ENCODE results near the gene RNU5D-1. TPM values are rescaled to one million over a fixed set of nuclear protein-coding genes. Genes with fewer than 3 reads are reported as not detected.

RNU5D-1 gene
- total and polyA plus RNA-seq, 5 experiments from 2014 or later: not detected

DNA sequence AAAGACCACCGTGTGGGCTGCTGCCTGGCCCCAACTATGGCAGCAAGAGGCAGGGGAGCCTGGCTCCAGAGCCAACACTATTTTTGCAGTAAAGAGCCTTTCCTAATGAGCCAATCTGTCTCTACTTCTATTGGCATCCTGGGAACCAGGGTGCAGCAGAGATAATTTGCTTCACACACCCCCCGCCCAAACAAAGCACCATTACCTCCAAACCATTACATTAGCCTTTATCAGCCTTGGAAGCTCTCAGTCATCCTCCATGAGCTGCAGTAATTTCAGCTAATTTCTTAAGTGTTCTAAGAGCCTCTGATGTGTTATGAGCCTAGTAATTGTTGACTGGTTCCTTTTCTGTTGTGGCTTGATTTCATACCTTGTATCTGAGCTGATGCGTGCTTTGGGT lies 34.9 kb downstream of the RNU5D-1 start:
- ATAC-seq: no peak
- Mint-ChIP-seq H3K27me3 (peaks cover 0 to 5% (median 3%) of the 10 kb centered on the region in 5 donors), H3K27ac (peak overlapping the region in 9 of 10 donors; percentile 74 to 94 (median 93)), H3K9me3 (no peaks in the 10 kb centered on the region), H3K4me1 (peaks cover 11 to 37% (median 24%) of the 10 kb centered on the region in 4 donors), H3K36me3 (peaks cover 0 to 4% (median 0%) of the 10 kb centered on the region in 3 donors), H3K4me3 (peak overlapping the region in 3 of 10 donors; percentile 70 to 75 (median 70))
- POLR2A ChIA-PET: interaction anchor here (0.6 to 2.2 kb wide), 11 partner anchors 11 to 147 kb away, joined by 3 to 13 read pairs (median 4); partner anchors contain the start of genes ARMH1 and TMEM53
- DNase-seq: no peak

DNA sequence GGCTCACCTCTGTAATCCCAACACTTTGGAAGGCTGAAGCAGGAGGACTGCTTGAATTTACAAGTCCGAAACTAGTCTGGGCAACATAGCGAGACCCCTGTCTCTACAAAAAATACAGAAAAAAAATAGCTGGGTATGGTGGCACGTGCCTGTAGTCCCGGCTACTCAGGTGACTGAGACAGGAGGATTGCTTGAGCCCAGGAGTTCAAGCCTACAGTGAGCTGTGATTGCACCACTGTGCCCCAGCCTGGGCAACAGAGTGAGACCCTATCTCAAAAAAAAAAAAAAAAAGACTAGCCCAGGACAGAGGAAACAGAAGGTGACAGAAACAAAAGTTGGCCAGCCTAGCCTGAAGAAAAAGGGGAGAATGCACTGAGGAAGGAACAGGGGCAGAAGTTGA lies 35.3 kb downstream of the RNU5D-1 start:
- Mint-ChIP-seq H3K4me1 (peaks cover 11 to 37% (median 24%) of the 10 kb centered on the region in 4 donors), H3K36me3 (peaks cover 0 to 4% (median 0%) of the 10 kb centered on the region in 3 donors), H3K9me3 (no peaks in the 10 kb centered on the region), H3K27ac (peak overlapping the region in 5 of 10 donors; percentile 48 to 93 (median 69)), H3K4me3 (peak overlapping the region in 2 of 10 donors; percentile 15 to 38), H3K27me3 (peaks cover 0 to 5% (median 3%) of the 10 kb centered on the region in 5 donors)
- POLR2A ChIA-PET: interaction anchor here (0.7 to 2.2 kb wide), 5 partner anchors 18 to 64 kb away, joined by 3 to 8 read pairs (median 3); partner anchors contain the start of genes ARMH1 and TMEM53
- no peak for ATAC-seq
- no peak for DNase-seq

DNA sequence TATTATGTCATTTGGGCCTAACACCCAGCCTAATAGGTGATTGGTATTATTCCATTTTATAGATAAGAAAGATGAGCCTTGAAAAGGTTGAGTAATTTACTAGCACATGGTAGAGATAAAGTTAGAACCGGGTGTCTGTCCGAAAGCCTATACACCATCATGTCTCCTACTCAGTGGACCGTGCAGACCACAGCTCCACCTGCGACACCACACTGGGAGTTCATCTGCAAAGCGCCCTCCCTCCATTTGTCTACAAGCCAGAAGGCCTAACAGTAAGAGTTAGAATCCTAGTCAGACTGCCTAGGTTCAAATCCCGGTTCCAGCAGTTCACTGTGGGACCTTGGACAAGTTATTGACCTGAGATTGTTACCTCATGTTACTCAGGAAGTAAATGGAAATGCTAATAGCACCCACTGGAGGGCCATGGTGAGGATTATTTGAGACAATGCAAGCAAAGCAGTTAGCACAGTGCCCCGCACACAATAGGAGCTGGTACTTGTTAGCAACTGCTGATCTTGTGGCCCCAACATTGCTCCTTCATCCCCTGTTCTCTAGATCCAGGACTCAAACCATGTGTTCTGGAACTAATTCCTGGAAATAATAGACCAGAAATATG lies 36.0 kb downstream of the RNU5D-1 start:
- no peak for ATAC-seq
- Mint-ChIP-seq H3K4me1 (peaks cover 11 to 37% (median 23%) of the 10 kb centered on the region in 4 donors), H3K27ac (peak overlapping the region in 4 of 10 donors; percentile 8 to 90 (median 32)), H3K4me3 (no peak overlapping the region), H3K9me3 (no peaks in the 10 kb centered on the region), H3K36me3 (peaks cover 0 to 4% (median 0%) of the 10 kb centered on the region in 3 donors), H3K27me3 (peaks cover 0 to 5% (median 3%) of the 10 kb centered on the region in 5 donors)
- DNase-seq: no peak
- POLR2A ChIA-PET: interaction anchor here (0.7 to 2.2 kb wide), 3 partner anchors 21 to 63 kb away, joined by 3 to 8 read pairs (median 6); partner anchors contain the start of genes ARMH1 and TMEM53

DNA sequence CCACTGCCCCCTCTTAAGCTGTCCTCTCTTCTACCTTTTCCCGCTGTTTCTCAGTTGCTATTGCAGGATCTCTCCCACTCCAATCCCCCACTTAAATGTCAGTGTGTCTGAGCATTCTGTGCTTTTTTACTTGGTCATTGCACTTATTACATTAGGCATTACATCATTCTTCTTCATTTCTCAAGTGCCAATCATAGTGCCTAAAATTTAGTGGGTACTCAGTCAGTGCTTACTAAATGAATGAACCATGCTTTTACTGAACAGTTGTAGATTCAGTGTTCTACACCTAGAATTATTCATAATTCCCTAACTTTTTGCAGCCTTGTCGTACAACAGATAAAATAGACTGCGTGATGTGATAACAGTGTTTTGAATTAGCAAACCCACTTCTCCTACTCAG lies 37.1 kb downstream of the RNU5D-1 start:
- no peaks in the 10 kb centered on the region for H3K9me3 Mint-ChIP-seq
- POLR2A ChIA-PET: no interaction called here
- peaks cover 0 to 5% (median 3%) of the 10 kb centered on the region in 5 donors for H3K27me3 Mint-ChIP-seq
- H3K4me3 Mint-ChIP-seq: no peak overlapping the region
- no peak overlapping the region for H3K27ac Mint-ChIP-seq
- H3K4me1 Mint-ChIP-seq: peaks cover 11 to 37% (median 23%) of the 10 kb centered on the region in 4 donors
- DNase-seq: no peak
- peaks cover 0 to 4% (median 0%) of the 10 kb centered on the region in 3 donors for H3K36me3 Mint-ChIP-seq
- ATAC-seq: no peak

DNA sequence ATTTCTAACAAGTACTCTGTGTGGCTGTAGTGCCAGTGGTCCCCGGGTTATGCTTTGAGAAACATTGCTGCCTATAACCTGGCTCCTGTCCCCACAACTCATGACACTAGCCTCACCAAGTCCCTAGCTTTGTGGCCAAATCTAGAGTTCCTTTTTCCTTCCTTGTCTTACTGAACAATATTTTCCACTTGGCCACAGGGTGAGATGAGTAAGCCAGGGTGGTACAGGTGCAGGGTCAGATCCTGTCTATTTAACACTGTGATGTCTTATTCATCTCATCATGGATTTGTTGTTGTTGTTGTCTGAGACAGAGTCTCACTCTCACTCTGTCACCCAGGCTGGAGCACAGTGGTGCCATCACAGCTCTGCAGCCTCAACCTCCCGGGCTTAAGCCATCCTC lies 37.8 kb downstream of the RNU5D-1 start:
- Mint-ChIP-seq H3K4me3 (no peak overlapping the region), H3K36me3 (peaks cover 0 to 4% (median 0%) of the 10 kb centered on the region in 3 donors)
- POLR2A ChIA-PET: no interaction called here

DNA sequence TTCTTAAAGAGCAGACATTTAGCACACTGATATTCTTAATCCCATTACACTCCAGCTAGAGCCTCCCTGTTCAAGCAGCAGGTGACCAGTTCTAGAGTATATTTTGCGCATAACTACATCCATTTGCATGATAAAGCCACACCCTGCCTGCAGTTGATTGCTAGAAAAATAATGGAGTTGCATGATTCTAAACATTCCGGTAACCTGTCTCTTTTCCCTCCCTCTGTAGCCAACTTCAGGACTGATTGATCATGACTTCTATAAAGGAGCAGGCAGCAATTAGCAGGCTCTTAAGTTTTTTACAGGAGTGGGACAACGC lies 41.6 kb downstream of the RNU5D-1 start:
- Mint-ChIP-seq H3K9me3 (no peaks in the 10 kb centered on the region), H3K4me3 (no peak overlapping the region), H3K4me1 (peaks cover 0 to 6% (median 4%) of the 10 kb centered on the region in 4 donors), H3K27me3 (peaks cover 0 to 5% (median 3%) of the 10 kb centered on the region in 5 donors), H3K27ac (no peak overlapping the region), H3K36me3 (peaks cover 0 to 4% (median 0%) of the 10 kb centered on the region in 3 donors)
- DNase-seq (no peak), ATAC-seq (no peak)
- POLR2A ChIA-PET: no interaction called here

More for the DNA sequence above, 37.8 kb downstream of the RNU5D-1 start:
- Mint-ChIP-seq H3K9me3 (no peaks in the 10 kb centered on the region), H3K27ac (no peak overlapping the region), H3K4me1 (peaks cover 11 to 35% (median 23%) of the 10 kb centered on the region in 4 donors), H3K27me3 (peaks cover 0 to 5% (median 3%) of the 10 kb centered on the region in 5 donors)
- ATAC-seq (no peak), DNase-seq (no peak)

DNA sequence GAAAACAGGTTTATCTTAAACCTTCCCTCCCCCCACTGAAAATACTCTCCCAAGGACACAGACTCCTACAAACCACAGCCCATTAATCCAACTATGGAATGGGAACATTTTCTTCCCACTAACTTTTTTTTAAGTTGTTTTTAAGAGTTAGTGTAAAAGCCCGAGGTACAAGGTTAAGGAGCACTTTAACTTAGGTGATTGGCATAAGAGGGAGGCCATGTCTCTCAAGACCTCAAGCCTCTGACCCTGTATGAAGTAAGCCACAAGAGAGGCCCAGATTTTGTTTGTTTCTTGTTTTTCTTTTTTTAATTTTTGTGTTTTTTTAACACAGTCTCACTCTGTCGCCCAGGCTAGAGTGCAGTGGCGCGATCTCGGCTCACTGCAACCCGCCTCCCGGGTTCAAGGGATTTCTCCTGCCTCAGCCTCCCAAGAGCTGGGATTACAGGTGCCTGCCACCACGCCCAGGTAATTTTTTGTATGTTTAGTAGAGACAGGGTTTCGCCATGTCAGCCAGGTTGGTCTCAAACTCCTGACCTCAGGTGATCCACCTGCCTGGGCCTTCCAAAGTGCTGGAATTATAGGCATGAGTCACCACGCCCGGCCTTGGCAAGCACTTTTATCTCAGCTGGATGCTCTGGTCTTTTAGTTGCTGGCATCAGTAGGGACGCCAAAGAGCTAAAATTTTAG lies 42.1 kb downstream of the RNU5D-1 start:
- Mint-ChIP-seq H3K9me3 (no peaks in the 10 kb centered on the region), H3K36me3 (peaks cover 0 to 3% (median 0%) of the 10 kb centered on the region in 3 donors), H3K4me3 (no peak overlapping the region), H3K27me3 (peaks cover 0 to 5% (median 3%) of the 10 kb centered on the region in 5 donors), H3K4me1 (peaks cover 0 to 9% (median 6%) of the 10 kb centered on the region in 4 donors), H3K27ac (no peak overlapping the region)
- ATAC-seq: no peak
- DNase-seq: no peak
- POLR2A ChIA-PET: interaction anchor here (0.6 kb wide), 1 partner anchor 51 kb away, joined by 4 read pairs; no protein-coding TSS in a partner anchor

DNA sequence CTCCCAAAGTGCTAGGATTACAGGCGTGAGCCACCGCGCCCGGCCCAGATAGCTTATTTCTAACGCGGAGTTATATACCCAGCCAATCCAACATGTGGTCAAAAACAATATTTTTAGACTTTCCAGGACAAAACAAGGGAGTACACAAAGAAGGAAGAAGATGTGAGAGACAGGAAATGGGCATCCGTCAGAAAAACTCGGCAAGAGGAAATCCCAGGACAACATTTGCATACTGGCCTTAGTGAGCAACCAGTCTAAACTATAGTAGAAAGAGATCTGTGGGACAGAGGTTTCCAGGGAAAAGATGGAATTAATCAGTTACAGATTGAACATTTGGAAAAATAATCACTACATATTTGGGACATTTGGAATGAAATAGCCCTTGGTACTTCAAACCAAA lies 45.1 kb downstream of the RNU5D-1 start:
- peaks cover 0 to 9% (median 7%) of the 10 kb centered on the region in 4 donors for H3K4me1 Mint-ChIP-seq
- no peak overlapping the region for H3K27ac Mint-ChIP-seq
- H3K27me3 Mint-ChIP-seq: no peaks in the 10 kb centered on the region
- ATAC-seq: no peak
- POLR2A ChIA-PET: no interaction called here
- no peak overlapping the region for H3K4me3 Mint-ChIP-seq
- no peaks in the 10 kb centered on the region for H3K9me3 Mint-ChIP-seq
- DNase-seq: no peak
- peaks cover 0 to 2% (median 0%) of the 10 kb centered on the region in 3 donors for H3K36me3 Mint-ChIP-seq

DNA sequence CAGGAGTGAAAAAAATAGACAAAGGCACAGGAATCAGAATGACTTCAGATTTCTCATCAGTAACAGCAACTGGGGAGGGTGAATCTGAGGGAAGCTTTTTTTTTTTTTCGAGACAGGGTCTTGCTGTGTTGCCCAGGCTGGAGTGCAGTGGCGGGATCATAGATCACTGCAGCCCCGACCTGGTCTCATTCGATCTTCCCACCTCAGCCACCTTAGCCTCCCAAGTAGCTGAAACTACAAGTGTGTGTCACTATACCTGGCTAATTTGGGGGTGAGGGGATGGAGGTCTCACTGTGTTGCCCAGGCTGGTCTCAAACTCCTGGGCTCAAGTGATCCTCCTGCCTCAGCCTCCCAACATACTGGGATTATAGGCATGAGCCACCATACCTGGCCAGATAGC lies 45.8 kb downstream of the RNU5D-1 start:
- H3K9me3 Mint-ChIP-seq: no peaks in the 10 kb centered on the region
- POLR2A ChIA-PET: no interaction called here
- H3K27me3 Mint-ChIP-seq: no peaks in the 10 kb centered on the region
- H3K36me3 Mint-ChIP-seq: peaks cover 0 to 2% (median 0%) of the 10 kb centered on the region in 3 donors
- H3K4me1 Mint-ChIP-seq: peaks cover 0 to 9% (median 7%) of the 10 kb centered on the region in 4 donors
- H3K27ac Mint-ChIP-seq: no peak overlapping the region
- no peak for DNase-seq
- ATAC-seq: no peak
- no peak overlapping the region for H3K4me3 Mint-ChIP-seq

DNA sequence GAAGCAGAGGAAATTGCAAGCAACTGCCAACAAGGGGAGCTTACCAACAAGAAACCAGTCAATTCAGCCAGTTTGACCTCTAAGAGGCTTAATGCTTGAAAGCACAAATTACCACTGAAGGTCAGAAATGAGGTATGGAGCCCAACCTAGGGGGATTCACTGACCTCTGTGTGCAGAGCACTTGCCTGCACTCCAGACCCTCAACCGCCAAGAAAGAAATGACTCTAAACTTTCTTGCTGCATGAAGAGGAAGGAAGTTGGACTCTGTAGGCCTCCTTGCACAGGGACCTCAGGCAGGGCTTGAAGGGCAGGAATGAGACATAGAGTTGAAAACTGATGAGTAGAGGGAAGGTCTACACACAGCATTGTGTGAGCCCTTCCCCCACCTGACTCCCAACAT lies 46.4 kb downstream of the RNU5D-1 start:
- POLR2A ChIA-PET: no interaction called here
- ATAC-seq (no peak), DNase-seq (no peak)
- no peaks in the 10 kb centered on the region for H3K27me3 Mint-ChIP-seq
- H3K4me3 Mint-ChIP-seq: no peak overlapping the region
- H3K27ac Mint-ChIP-seq: peak overlapping the region in 4 of 10 donors; percentile 17 to 52 (median 24)
- peaks cover 0 to 2% (median 0%) of the 10 kb centered on the region in 3 donors for H3K36me3 Mint-ChIP-seq
- H3K4me1 Mint-ChIP-seq: peaks cover 0 to 9% (median 7%) of the 10 kb centered on the region in 4 donors
- H3K9me3 Mint-ChIP-seq: no peaks in the 10 kb centered on the region

DNA sequence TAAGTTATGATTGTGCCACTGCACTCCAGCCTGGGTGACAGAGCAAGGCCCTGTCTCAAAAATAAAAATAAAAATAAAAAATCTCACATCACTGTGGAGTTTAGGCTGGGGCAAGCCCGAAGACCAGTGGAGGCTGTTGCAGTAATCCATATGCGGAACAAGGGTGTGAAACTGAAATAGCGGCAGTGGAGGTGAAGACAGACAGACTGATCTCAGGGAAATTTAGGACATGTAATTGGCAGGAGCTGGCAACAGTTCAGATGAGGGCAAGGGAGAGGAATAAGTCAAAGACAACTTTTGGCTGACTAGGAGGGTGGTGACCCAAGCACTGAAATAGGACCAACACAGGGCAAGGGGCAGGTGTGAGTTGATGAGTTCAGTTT lies 48.1 kb downstream of the RNU5D-1 start:
- no peak overlapping the region for H3K27ac Mint-ChIP-seq
- DNase-seq (no peak), ATAC-seq (no peak)
- POLR2A ChIA-PET: no interaction called here
- H3K4me3 Mint-ChIP-seq: peak overlapping the region in 1 of 10 donors; percentile 42
- H3K36me3 Mint-ChIP-seq: peaks cover 0 to 2% (median 0%) of the 10 kb centered on the region in 3 donors
- no peaks in the 10 kb centered on the region for H3K9me3 Mint-ChIP-seq
- H3K27me3 Mint-ChIP-seq: no peaks in the 10 kb centered on the region
- H3K4me1 Mint-ChIP-seq: peaks cover 0 to 9% (median 7%) of the 10 kb centered on the region in 4 donors

DNA sequence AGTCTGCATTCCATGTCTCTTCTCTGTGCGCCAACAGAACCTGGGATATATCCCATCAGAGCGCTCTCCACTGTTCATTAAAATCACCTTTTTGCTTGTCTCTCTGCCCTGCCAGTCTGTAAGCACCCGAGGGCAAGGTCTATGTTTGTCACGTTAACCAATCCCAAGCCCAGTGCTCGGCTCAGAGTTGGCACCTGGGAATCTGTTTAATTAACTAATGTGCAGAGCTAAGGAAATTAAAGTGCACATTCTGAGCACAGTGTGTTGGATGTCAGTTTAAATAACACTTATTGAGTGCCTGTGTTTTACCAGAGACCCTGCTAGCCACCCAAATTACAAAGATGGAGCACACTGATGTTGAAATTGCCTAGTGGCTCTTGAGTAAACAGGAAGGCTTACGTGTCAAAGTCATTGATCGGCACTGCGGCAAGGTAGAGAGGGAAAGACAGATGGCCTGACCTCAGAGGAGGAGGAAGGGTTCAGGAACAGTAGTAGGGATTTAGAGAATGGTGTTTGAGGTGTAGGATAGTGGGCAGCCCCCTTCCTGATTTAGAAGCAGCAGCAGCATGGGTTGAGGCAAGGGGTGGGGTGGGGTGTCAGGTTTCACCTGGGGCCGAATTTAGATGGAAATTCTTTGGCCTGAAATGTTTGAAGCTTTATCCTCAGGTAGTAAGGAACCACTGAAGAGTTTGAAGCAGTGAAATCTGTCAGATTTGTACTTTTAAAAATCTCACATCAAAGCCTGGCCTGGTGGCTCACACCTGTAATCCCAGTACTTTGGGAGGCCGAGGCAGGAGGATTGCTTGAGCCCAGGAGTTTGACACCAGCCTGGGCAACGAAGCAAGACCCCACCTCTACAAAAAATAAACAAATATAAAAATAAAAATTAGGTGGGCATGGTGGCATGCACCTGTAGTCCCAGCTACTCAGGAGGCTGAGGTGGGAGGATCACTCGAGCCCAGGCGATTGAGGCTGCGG lies 48.8 kb downstream of the RNU5D-1 start:
- DNase-seq: no peak
- no peaks in the 10 kb centered on the region for H3K27me3 Mint-ChIP-seq
- no peaks in the 10 kb centered on the region for H3K9me3 Mint-ChIP-seq
- no peak overlapping the region for H3K4me3 Mint-ChIP-seq
- H3K4me1 Mint-ChIP-seq: peaks cover 0 to 9% (median 7%) of the 10 kb centered on the region in 4 donors
- POLR2A ChIA-PET: no interaction called here
- ATAC-seq: no peak
- H3K36me3 Mint-ChIP-seq: peaks cover 0 to 2% (median 0%) of the 10 kb centered on the region in 3 donors
- peak overlapping the region in 2 of 10 donors; percentile 22 to 68 for H3K27ac Mint-ChIP-seq

All from naive thymus-derived CD8-positive, alpha-beta T cell (primary cell).